HG03571 (cell line): ENCODE measurements around the gene C1orf56.
A peak's percentile ranks its signal among the peaks of the same experiment; 100 is the strongest.

Experiments used
- ATAC-seq: cut with Tn5 transposase; IDR thresholded peaks from one replicate; pipeline ENCODE4 v1.9.1; 2021; ENCODE audit not compliant: unreplicated experiment

Gene C1orf56

GRCh38 chr1:151024540-151025146, 22.9 kb upstream of the C1orf56 start:
- ATAC-seq, result no peak

DNA sequence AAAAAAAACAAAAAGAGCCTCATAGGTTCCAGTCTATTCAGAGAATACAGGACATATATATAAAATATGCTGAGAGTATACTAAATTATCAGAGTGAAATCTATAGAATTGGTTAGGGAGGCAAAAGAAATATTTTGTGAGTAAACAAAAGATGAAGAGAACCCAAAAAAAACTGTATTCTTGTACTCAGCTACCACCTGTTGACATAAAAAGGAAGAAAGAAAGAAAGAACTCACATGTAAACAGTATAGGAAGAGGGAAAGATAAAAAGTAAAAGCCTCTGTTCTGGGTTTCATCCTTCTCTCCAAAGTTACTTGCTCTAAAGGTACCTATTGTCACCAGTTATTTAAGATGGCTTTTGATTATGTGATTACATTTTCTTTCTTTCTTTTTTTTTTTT, 21.1 kb upstream of the C1orf56 start:
- ATAC-seq, result no peak

DNA sequence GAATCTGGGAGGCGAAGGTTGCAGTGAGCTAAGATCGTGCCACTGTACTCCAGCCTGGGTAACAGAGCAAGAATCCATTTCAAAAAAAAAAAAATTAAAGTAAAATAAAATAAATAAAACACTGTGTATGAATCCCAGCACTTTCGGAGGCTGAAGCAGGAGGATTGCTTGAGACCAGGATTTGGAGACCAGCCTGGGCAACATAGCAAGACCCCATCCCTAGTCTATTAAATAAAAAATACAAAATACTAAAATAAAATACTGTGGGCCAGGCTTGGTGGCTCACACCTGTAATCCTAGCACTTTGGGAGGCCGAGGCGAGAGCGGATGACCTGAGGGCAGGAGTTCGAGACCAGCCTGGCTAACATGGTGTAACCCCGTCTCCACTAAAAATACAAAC, 15.4 kb upstream of the C1orf56 start:
- no peak for ATAC-seq

- ATAC-seq, result no peak
Observed at GRCh38 chr1:151035167-151035566, 12.4 kb upstream of the C1orf56 start.

DNA sequence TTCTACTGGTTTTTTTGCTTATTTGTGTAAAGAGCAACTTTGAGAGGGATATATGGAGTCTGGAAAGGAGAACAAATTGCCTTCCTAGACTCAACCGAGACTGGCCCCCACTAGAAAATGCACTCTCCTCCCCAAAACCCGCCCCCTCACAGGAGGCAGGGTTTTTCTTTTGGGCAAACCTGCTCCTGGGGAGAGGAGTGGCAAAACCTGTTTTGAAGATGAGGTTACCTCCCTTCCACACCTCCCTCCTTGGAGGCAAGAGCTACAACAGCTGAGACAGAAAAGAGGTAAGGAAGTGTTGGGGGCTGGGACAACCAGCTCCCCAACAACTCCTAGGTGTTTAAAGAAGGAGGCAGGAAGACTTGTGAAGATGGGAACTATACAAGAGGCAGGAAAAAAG, 11.2 kb upstream of the C1orf56 start, which contains the start of gene BNIPL:
Gene BNIPL (plus strand): TSS at position 231 of the 400 bp plus-strand sequence. CDS start 140 bp downstream, at position 371.
- no peak for ATAC-seq

- no peak for ATAC-seq
Observed at GRCh38 chr1:151037032-151037431, 10.5 kb upstream of the C1orf56 start.

DNA sequence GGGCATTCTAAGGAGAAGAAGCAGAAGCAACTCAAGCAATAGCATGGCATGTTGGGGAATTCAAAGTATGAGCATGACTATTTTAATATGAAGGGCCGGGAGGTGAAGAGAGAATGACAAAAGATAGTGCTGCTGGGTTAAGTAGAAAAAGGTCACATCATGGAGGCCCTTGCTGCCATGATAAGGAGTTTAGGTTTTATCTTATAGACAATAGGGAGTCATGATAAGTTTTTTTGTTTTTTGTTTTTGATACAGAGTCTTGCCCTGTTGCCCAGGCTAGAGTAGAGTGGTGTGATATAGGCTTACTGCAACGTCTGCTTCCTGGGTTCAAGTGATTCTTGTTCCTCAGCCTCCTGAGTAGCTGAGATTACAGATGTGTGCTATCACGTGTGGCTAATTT, 8.0 kb upstream of the C1orf56 start:
- no peak for ATAC-seq

DNA sequence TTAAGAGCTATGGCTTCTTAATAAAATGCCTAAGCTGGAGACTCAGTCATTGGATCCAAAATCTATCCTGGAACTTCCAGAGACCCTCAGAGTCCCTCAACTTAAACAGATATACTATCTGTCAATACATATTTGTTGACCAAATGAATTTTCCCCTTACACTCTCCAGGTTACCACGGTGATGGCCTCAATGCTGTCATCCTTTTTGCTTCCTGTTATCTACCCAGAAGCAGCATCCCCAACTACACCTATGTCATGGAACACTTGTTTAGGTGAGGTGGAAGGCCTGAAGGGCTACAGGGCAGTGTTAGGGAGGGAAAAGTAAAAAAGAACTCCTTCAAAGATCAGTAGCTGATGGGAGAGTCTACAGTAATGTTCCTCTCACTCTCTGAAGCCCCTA, 4.4 kb upstream of the C1orf56 start:
- no peak for ATAC-seq

GRCh38 chr1:151047925-151048644, 534 bp downstream of the C1orf56 start:
- ATAC-seq, result peak; percentile 58

DNA sequence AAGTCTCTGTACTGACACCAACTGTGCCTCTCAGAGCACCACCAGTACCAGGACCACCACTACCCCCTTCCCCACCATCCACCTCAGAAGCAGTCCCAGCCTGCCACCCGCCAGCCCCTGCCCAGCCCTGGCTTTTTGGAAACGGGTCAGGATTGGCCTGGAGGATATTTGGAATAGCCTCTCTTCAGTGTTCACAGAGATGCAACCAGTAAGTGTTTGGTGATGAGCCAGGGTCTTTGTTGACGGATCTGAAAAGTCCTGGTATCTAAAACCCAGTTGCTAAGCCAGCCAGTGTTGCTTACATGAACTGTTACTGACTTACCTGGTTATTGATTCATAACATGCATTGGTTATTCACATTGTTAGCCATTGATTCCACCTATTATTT, 1.1 kb downstream of the C1orf56 start:
- no peak for ATAC-seq

GRCh38 chr1:151049458-151049857, 1.9 kb downstream of the C1orf56 start:
- ATAC-seq, result no peak

- ATAC-seq, result no peak
Observed at GRCh38 chr1:151050051-151050688, 2.6 kb downstream of the C1orf56 start.

- no peak for ATAC-seq
Observed at GRCh38 chr1:151051356-151052009, 3.9 kb downstream of the C1orf56 start.

DNA sequence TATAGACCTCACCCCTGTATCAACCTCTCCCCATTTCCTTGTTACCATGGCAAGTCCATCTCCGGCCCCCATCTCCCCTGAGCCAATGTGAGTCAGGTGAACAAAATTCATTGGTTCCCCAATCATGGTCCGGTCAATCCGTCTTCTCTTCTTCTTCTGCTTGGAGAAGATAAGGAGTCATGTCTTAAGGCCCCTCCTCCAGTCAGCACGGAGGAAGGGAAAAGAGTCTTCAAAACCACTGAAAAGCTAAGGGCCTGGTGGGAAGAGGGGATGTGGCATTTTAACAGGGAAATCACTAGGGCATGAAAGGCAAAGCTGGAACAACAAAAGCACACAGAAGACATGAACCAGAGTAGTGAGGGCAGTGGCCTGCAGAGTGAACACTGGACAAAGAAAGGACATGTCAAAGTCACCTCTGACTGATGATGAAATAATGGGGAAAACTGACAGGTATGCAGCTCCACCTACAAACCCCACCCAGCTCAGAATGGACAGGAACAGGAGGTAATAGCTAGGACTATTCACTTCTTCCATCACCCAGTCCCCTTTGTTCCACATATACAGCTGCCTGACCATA, 7.5 kb downstream of the C1orf56 start:
- ATAC-seq, result no peak

DNA sequence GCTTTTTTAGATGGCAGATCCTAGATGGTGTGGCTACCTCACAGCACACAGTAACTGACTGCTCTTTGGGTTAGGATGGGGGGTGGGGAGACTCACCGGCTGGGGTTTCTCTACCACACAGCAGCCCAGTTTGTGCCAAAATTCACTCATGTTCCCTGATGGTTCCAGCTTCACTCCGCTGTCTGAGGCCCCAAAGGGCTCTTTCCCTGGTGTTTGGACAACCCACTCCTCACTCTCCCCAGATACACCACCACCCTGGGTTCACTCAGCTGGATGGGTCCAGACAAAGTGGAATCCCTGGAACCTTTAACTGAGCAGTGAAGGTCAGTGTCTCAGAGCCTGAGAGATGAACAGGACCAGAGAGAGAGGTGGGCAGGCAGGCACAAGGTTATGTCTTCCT, 8.0 kb downstream of the C1orf56 start:
- ATAC-seq, result no peak

GRCh38 chr1:151056149-151056548, 8.6 kb downstream of the C1orf56 start:
- no peak for ATAC-seq

GRCh38 chr1:151058692-151059091, 11.1 kb downstream of the C1orf56 start:
- ATAC-seq, result no peak

- ATAC-seq, result peak; percentile 80
Observed at GRCh38 chr1:151059109-151060006, 11.8 kb downstream of the C1orf56 start, which contains the start of gene CDC42SE1. CDC42SE1 (minus strand) TSS chr1:151059622; CDS start chr1:151055730, 3,892 bp downstream.

DNA sequence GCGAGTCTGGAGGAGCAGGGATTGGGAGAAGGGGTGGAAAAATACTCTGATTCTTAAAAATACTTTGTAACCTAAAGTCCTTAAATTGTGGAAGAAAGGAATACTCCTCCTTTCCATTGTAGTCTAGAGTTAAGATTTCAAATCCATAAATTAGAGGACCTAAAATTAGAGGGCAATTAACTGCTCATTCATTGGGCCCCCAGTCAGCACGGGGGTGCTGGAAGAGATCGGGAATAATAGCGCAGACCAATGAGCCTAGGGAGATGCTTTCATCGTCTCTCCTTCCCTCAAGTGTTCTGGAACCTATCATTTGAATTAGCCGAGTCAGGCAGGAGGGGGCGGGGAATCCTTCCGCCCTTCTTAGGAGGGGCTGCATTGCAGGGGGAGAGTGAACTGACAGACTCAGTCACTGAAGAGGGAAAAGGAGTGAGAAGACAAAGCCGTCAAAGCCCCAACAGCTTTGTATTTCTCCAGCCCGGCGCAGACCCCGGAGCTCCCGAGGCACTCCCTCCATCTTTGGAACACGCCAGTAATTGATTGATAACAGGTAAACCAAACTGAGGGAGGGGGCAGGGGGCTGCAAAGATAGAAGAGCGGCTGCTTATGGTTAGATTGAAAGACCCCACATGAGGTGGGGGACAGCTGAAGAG, 12.6 kb downstream of the C1orf56 start, which contains the start of gene MLLT11:
Gene MLLT11 (plus strand): TSS at position 391 of the 650 bp plus-strand sequence. CDS start 6,828 bp downstream, outside the sequence.
- no peak for ATAC-seq
